Neural progenitor cell (in vitro differentiated cells): ENCODE results near the gene MYOZ1. TPM values are rescaled to one million over a fixed set of nuclear protein-coding genes. Genes with fewer than 3 reads are reported as not detected.
A peak's percentile ranks its signal among the peaks of the same experiment; 100 is the strongest.

Experiments
- DNase-seq: peaks from one replicate; pipeline ENCODE4 v3.0.0-alpha.2; 2016; ENCODE audit warnings: low spot score
- H2AFZ ChIP-seq: fragments of 200-600 bp; sonication (generic); replicated peaks from 2 replicates; pipeline ENCODE4 v1.6.1; 2016; ENCODE audit warnings: antibody characterized with exemption
- H3F3A ChIP-seq: fragments of 200-600 bp; sonication (generic); 2 replicates; pipeline ENCODE4 v1.6.1; 2016; ENCODE audit warnings: antibody characterized with exemption, low read depth
- H3K27ac ChIP-seq: fragments of 200-600 bp; sonication (generic); 2 replicates; pipeline ENCODE4 v1.5.1; 2016; ENCODE audit warnings: mild to moderate bottlenecking
- H3K27me3 ChIP-seq: fragments of 200-600 bp; sonication (generic); 2 replicates; pipeline ENCODE4 v1.6.1; 2016; ENCODE audit warnings: mild to moderate bottlenecking, moderate library complexity
- H3K36me3 ChIP-seq: fragments of 200-600 bp; sonication (generic); 2 replicates; pipeline ENCODE4 v1.5.1; 2016
- H3K4me1 ChIP-seq: fragments of 200-600 bp; sonication (generic); 2 replicates; pipeline ENCODE4 v1.6.1; 2016; ENCODE audit warnings: mixed run types
- H3K4me2 ChIP-seq: fragments of 200-600 bp; sonication (generic); 2 replicates; pipeline ENCODE4 v1.6.1; 2016
- H3K4me3 ChIP-seq: fragments of 200-600 bp; sonication (generic); 2 replicates; pipeline ENCODE4 v1.5.1; 2016
- H3K79me2 ChIP-seq: fragments of 200-600 bp; sonication (generic); 2 replicates; pipeline ENCODE4 v1.6.1; 2016; ENCODE audit warnings: low read depth
- H3K9ac ChIP-seq: fragments of 200-600 bp; sonication (generic); 2 replicates; pipeline ENCODE4 v1.6.1; 2016
- H3K9me3 ChIP-seq: fragments of 200-600 bp; sonication (generic); 2 replicates; pipeline ENCODE4 v1.5.1; 2016; ENCODE audit warnings: low read depth
- H4K20me1 ChIP-seq: fragments of 200-600 bp; sonication (generic); 2 replicates; pipeline ENCODE4 v1.6.1; 2016; ENCODE audit warnings: low read depth
- H3K27ac Mint-ChIP-seq: 3 replicates; pipeline ENCODE4 v1.8.0; 2021; ENCODE audit warnings: mixed read lengths
- H3K27me3 Mint-ChIP-seq: 2 replicates; pipeline ENCODE4 v1.8.0; 2022; ENCODE audit warnings: low read depth, mild to moderate bottlenecking, inconsistent platforms, moderate library complexity, mixed read lengths; ENCODE audit not compliant: insufficient read depth
- H3K36me3 Mint-ChIP-seq: 3 replicates; pipeline ENCODE4 v1.8.0; 2021; ENCODE audit warnings: mixed read lengths
- H3K4me1 Mint-ChIP-seq: 3 replicates; pipeline ENCODE4 v1.8.0; 2021; ENCODE audit warnings: mixed read lengths
- H3K4me3 Mint-ChIP-seq: 3 replicates; pipeline ENCODE4 v1.8.0; 2021; ENCODE audit warnings: mild to moderate bottlenecking, moderate library complexity, mixed read lengths
- H3K9me3 Mint-ChIP-seq: 3 replicates; pipeline ENCODE4 v1.8.0; 2020; ENCODE audit warnings: mixed read lengths
- CTCF ChIP-seq: fragments of 200-600 bp; sonication (generic); IDR thresholded peaks from 2 replicates; pipeline ENCODE4 v1.5.1; 2017; ENCODE audit warnings: antibody characterized with exemption, mild to moderate bottlenecking
- EZH2 ChIP-seq: fragments of 200-600 bp; sonication (generic); IDR thresholded peaks from 2 replicates; pipeline ENCODE4 v1.6.1; 2017; ENCODE audit warnings: antibody characterized with exemption, mild to moderate bottlenecking, moderate library complexity
- EZH2phosphoT487 ChIP-seq: fragments of 200-600 bp; sonication (generic); IDR thresholded peaks from 2 replicates; pipeline ENCODE4 v1.6.1; 2017; ENCODE audit warnings: antibody characterized with exemption
- total RNA-seq: library from RNA; depleted of rRNA; stranded (reverse); fragments of >200 nt; gene quantifications from 2 replicates; pipeline ENCODE4 v1.2.3, GENCODE V29; 2015; ENCODE audit warnings: low replicate concordance

MYOZ1 gene
- total RNA-seq, 1 donor from 2014 or later: 1.2 TPM

GRCh38 chr10:73646598-73647041 is 5.3 kb upstream of the MYOZ1 start:
- H3K27me3 ChIP-seq: no peaks in the 10 kb centered on the region
- H3K27ac ChIP-seq: no peak overlapping the region
- peaks cover 5% of the 10 kb centered on the region for H3K4me1 ChIP-seq
- H3K9me3 Mint-ChIP-seq: no peaks in the 10 kb centered on the region
- no peaks in the 10 kb centered on the region for H3F3A ChIP-seq
- H3K9me3 ChIP-seq: no peaks in the 10 kb centered on the region
- no peaks in the 10 kb centered on the region for H3K79me2 ChIP-seq
- H3K4me1 Mint-ChIP-seq: peaks cover 21% of the 10 kb centered on the region
- TF ChIP-seq EZH2phosphoT487 (no peak), CTCF (no peak), EZH2 (no peak)
- DNase-seq: no peak
- H3K9ac ChIP-seq: no peak overlapping the region
- H2AFZ ChIP-seq: peak overlapping the region; percentile 89
- H3K4me2 ChIP-seq: peak overlapping the region; percentile 83
- H3K36me3 Mint-ChIP-seq: peaks cover 2% of the 10 kb centered on the region
- peak overlapping the region; percentile 68 for H3K4me3 ChIP-seq
- peaks cover 2% of the 10 kb centered on the region for H3K27me3 Mint-ChIP-seq
- no peaks in the 10 kb centered on the region for H4K20me1 ChIP-seq
- peak overlapping the region; percentile 89 for H3K4me3 Mint-ChIP-seq
- no peaks in the 10 kb centered on the region for H3K36me3 ChIP-seq
- H3K27ac Mint-ChIP-seq: peak overlapping the region; percentile 10

- H3K4me1 ChIP-seq: no peaks in the 10 kb centered on the region
- H3F3A ChIP-seq: no peaks in the 10 kb centered on the region
- H3K4me1 Mint-ChIP-seq: peaks cover 18% of the 10 kb centered on the region
- no peaks in the 10 kb centered on the region for H3K36me3 ChIP-seq
- peak overlapping the region; percentile 0 for H3K4me3 Mint-ChIP-seq
- H3K79me2 ChIP-seq: no peaks in the 10 kb centered on the region
- no peak overlapping the region for H3K4me2 ChIP-seq
- no peak overlapping the region for H3K27ac Mint-ChIP-seq
- H3K36me3 Mint-ChIP-seq: no peaks in the 10 kb centered on the region
- no peaks in the 10 kb centered on the region for H3K9me3 Mint-ChIP-seq
- TF ChIP-seq CTCF (no peak), EZH2phosphoT487 (no peak), EZH2 (no peak)
- no peaks in the 10 kb centered on the region for H4K20me1 ChIP-seq
- H3K27ac ChIP-seq: no peak overlapping the region
- H2AFZ ChIP-seq: no peak overlapping the region
- no peak overlapping the region for H3K9ac ChIP-seq
- H3K9me3 ChIP-seq: no peaks in the 10 kb centered on the region
- H3K27me3 Mint-ChIP-seq: peaks cover 2% of the 10 kb centered on the region
- H3K27me3 ChIP-seq: no peaks in the 10 kb centered on the region
- no peak overlapping the region for H3K4me3 ChIP-seq
- DNase-seq: no peak
Observed at GRCh38 chr10:73645251-73645650, 4.0 kb upstream of the MYOZ1 start.

- TF ChIP-seq EZH2phosphoT487 (no peak), EZH2 (no peak), CTCF (no peak)
- Histone ChIP-seq H3K27ac (no peak overlapping the region), H3K9ac (no peak overlapping the region), H3K9me3 (no peaks in the 10 kb centered on the region), H3F3A (no peaks in the 10 kb centered on the region), H3K4me3 (no peak overlapping the region), H4K20me1 (no peaks in the 10 kb centered on the region), H3K4me2 (no peak overlapping the region), H2AFZ (no peak overlapping the region), H3K4me1 (no peaks in the 10 kb centered on the region), H3K79me2 (no peaks in the 10 kb centered on the region), H3K36me3 (no peaks in the 10 kb centered on the region), H3K27me3 (no peaks in the 10 kb centered on the region)
- Mint-ChIP-seq H3K36me3 (no peaks in the 10 kb centered on the region), H3K9me3 (no peaks in the 10 kb centered on the region), H3K4me1 (peaks cover 18% of the 10 kb centered on the region), H3K27me3 (peaks cover 2% of the 10 kb centered on the region), H3K27ac (no peak overlapping the region), H3K4me3 (no peak overlapping the region)
- no peak for DNase-seq
Observed at GRCh38 chr10:73644767-73645166, 3.5 kb upstream of the MYOZ1 start.
